ENCODE data around the gene MYL11.

Gene MYL11

DNA sequence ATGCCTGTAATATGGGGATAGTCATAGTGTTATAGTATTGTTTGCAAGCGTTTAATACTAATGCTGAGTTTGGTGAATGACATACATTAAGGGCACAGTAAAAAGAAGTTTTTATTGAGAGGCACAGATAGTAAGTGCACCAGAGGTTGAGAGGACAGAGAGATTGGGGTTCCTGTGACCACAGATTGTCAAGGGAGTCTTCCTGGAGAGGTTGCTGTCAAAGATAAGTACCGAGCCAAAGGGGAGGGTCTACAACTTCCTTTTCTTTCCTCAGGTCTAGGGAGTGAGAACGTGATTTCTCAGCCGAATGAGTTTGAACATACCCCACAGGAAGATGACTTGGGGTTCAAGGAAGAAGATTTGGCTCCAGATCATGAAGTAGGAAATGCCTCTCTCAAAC, 22.5 kb downstream of the MYL11 start:
- no peak for DNase-seq

DNA sequence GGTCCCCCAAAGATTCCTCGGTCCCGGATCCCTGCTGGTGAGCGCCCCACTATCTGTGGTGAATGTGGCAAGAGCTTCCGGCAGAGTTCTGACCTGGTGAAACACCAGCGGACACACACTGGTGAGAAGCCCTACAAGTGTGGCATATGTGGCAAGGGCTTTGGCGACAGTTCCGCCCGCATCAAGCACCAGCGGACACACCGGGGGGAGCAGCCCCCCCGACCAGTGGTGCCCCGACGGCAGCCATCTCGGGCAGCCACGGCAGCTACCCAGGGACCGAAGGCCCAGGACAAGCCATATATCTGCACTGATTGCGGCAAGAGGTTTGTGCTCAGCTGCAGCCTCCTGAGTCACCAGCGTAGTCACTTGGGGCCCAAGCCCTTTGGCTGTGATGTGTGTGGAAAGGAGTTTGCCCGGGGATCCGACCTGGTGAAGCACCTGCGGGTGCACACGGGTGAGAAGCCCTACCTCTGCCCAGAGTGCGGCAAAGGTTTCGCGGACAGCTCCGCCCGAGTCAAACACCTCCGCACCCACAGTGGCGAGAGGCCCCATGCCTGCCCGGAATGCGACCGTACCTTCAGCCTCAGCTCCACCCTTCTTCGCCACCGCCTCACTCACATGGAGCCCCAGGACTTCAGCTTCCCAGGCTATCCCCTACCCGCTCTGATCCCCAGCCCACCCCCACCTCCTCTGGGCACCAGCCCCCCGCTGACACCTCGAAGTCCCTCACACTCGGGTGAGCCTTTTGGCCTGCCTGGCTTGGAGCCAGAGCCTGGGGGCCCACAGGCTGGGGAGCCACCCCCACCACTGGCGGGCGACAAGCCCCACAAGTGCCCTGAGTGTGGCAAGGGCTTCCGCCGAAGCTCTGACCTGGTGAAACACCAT, 23.4 kb downstream of the MYL11 start:
- no peak for DNase-seq

- no peak for DNase-seq
Observed at GRCh38 chr16:30398661-30399434, 24.2 kb downstream of the MYL11 start.

GRCh38 chr16:30399435-30400186, 25.0 kb downstream of the MYL11 start:
- no peak for DNase-seq

DNA sequence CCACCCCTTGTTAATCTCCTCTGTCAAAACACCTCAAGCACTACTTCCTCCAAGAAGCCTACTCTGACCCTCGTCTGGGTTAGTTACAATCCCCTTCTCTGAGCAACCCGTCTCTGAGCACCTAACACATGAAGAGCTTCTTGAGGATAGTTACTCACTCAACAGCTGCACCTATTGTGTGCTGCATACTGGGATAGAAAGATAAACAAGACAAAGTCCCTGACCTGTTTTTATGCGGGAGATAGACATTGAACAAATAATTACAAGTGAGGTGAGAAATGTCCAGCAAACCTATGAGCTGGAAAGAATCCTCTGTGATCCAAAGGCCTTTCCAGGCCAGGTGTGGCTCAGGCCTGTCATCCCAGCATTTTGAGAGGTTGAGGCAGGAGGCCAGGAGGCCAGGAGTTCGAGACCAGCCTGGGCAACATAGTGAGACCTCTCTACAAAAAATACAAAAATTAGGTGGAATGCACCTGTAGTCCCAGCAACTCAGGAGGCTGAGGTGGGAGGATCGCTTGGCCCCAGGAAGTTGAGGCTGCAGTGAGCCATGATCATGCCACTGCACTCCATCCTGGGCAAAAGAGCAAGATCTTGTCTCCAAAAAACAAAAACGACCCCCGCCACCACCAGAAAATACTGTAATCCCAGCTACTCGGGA, 27.3 kb downstream of the MYL11 start:
- no peak for DNase-seq

GRCh38 chr16:30406795-30407101, 32.1 kb downstream of the MYL11 start:
- no peak for DNase-seq

GRCh38 chr16:30407102-30407803, 32.7 kb downstream of the MYL11 start, which contains the start of gene ZNF771:
Gene ZNF771, plus strand, starts transcription at chr16:30407606. Its CDS starts 448 bp downstream, at chr16:30408054.
- peak; percentile 95 for DNase-seq

DNA sequence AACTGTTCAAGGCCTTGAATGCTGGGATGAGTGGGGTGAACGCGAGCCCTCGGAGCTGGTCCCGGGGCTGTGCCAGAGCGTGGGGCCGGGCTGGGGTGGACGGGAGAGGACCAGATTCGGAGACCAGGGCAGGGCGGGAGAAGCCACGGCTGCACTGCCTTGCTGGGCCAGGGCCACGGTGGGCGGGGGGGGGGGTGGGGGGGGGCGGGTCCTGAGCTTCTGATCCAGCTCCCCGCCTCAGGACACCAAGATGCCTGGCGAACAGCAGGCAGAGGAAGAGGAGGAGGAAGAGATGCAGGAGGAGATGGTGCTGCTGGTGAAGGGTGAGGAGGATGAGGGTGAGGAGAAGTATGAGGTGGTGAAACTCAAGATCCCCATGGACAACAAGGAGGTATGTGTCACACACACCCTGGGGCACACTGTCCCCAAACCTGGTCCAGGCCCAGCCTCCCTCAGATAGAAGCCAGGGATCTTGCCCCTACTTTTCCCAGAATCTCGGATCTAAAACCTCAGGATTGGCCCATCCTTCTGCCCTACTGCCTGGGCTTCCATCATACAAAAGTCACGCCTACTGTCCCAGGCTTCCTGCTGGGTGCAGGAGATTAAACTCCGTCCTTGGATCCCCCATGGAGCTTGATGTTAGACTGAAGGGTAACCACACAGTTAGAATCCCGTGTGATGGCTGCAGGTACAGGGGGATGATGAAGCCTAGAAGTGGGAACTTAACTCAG, 33.4 kb downstream of the MYL11 start:
- DNase-seq = no peak

GRCh38 chr16:30409125-30410060, 34.8 kb downstream of the MYL11 start:
- peak; percentile 94 for DNase-seq

DNA sequence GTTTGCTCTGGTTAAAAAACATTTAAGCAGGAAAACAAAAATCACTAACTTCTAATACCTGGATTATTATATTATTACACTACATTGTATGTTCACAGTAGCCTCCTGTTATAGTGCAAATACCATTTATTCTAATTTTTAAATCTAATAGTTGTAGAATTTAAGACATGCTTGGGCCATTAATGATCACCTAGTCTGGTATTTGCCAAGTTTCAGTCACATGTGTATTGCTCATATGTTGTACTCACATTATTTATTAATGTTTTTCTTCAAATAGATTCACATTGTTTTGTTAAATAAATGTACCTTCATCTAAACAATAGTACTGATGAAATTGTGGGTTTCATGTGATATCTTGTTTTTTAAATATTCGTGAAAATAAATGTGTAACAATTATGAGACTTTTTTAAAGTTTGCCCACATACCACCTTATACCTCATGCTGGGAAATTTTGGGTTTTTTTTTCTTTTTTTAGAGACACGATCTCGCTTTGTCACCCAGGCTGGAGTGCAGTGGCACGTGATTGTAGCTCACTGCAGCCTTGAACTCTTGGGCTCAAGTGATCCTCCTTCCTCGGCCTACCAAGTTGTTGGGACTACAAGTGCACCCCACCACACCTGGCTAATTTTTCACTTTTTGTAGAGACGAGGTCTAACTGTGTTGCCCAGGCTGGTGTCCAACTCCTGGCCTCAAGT, 38.7 kb downstream of the MYL11 start:
- no peak for DNase-seq

GRCh38 chr16:30414159-30414558, 39.6 kb downstream of the MYL11 start:
- no peak for DNase-seq

- DNase-seq = no peak
Observed at GRCh38 chr16:30416047-30416603, 41.5 kb downstream of the MYL11 start.

GRCh38 chr16:30416624-30417528, 42.3 kb downstream of the MYL11 start:
- DNase-seq = no peak

- peak; percentile 91 for DNase-seq
Observed at GRCh38 chr16:30417529-30418349, 43.1 kb downstream of the MYL11 start.

DNA sequence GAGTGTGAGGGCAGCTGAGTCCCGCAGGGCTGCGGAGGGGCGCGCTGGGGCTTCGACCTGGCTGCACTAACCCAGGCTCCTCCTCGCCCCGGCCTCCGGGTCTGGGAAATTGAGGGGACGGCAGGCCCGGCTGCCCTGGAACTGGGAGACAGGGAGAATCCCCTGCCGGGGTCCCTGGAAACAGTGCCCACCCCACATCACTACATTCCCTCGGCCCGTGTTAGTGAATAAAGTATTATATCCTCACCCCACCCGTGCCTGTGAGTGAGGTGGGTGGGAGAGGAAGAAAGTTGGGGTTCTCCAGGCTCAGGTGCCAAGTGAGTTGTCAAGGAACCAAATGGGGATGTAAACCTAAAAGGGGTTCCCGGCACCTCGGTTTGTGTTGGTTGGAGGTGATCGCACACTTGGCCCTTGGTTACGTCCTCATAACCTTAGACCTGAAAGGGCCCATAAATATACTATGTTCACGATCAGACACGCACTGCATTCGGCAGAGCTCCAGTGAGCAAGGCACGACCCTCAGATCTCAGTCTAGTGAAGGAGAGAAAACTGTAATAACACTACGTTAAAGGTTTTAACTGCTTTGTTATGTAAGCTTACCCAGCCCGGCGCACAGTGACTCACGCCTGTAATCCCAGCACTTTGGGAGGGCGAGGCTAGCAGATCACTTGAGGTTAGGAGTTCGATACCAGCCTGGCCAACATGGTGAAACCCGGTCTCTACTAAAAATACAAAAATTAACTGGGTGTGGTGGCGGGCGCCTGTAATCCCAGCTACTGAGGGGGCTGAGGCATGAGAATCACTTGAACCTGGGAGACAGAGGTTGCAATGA, 44.0 kb downstream of the MYL11 start:
- no peak for DNase-seq

GRCh38 chr16:30421010-30421409, 46.4 kb downstream of the MYL11 start:
- no peak for DNase-seq

Measured in femur (tissue), 1 donor.